Psoas muscle (tissue), 8 donors: Measurements from ENCODE around the gene STEAP3. TPM values are rescaled to one million over a fixed set of nuclear protein-coding genes. Genes with fewer than 3 reads are reported as not detected.
A peak's percentile ranks its signal among the peaks of the same experiment; 100 is the strongest.

Source experiments
- ATAC-seq, 4 donors: fragments of 200-7000 bp; cut with Tn5 transposase; one replicate each; pipeline ENCODE4 v1.9.1; 2020; ENCODE audit warnings: moderate library complexity in 3 of 4, mild to moderate bottlenecking in 2 of 4
- DNase-seq, 2 donors: peaks; one replicate each; pipeline ENCODE4 v3.0.0-alpha.2; 2020
- H3K27ac ChIP-seq: fragments of 200-600 bp; one replicate; pipeline ENCODE4 v1.8.0; 2022
- H3K27me3 ChIP-seq, 3 donors: fragments of 200-600 bp in 1 of 3; one replicate each; pipeline versions ENCODE4 v1.6.1 to v1.8.0; 2013 to 2022; ENCODE audit warnings: low read length in 2 of 3, mild to moderate bottlenecking in 2 of 3, moderate library complexity in 1 of 3; ENCODE audit not compliant: insufficient read depth in 3 of 3
- H3K36me3 ChIP-seq, 2 donors: fragments of 200-600 bp in 1 of 2; one replicate each; pipeline versions ENCODE4 v1.6.1 to v1.8.0; 2013 to 2022; ENCODE audit warnings: low read depth in 1 of 2, mild to moderate bottlenecking in 1 of 2, moderate library complexity in 1 of 2; ENCODE audit not compliant: insufficient read depth in 1 of 2
- H3K4me1 ChIP-seq: fragments of 200-600 bp; one replicate; pipeline ENCODE4 v1.8.0; 2022
- H3K4me3 ChIP-seq: fragments of 200-600 bp; one replicate; pipeline ENCODE4 v1.8.0; 2022; ENCODE audit warnings: mild to moderate bottlenecking
- H3K9me3 ChIP-seq: fragments of 200-600 bp; one replicate; pipeline ENCODE4 v1.8.0; 2022
- WGBS, 3 donors: extraction: QIAGEN DNeasy Blood & Tissue Kit; methylation state at CpG; one replicate each; pipeline versions ENCODE4 v1.1.6 to v1.1.7; 2013; 5-methylcytosine and 5-hydroxymethylcytosine counted together
- intact Hi-C, 2 donors: fragments of 100-400 bp; cut with DNase I; formaldehyde crosslinking; loops; one replicate each; pipeline versions ENCODE4 v1.11.0 to v1.14.2; 2022
- polyA plus RNA-seq, 3 donors: library from polyadenylated mRNA; stranded (reverse); fragments of 200-250 nt; gene quantifications; one replicate each; pipeline ENCODE4 v1.2.3, GENCODE V29; 2013
- total RNA-seq, 4 donors: library from RNA; stranded (reverse); fragmentation: NEBNext Ultra II Directional in 2 of 4; extraction: Animal tissue kit (Norgen Biotek cat#: 25700) in 2 of 4; gene quantifications; one replicate each; pipeline versions ENCODE4 v1.2.1 to v1.2.4, GENCODE V29; 2021 to 2023
- TF ChIP-seq, protein P1 (sequence below): fragments of 200-600 bp; IDR thresholded peaks from one replicate; pipeline ENCODE4 v1.8.0; 2022; ENCODE audit warnings: antibody characterized with exemption
- donor health status: healthy with polysubstance abuse.
- donor health status: DM: no; HTN: no; CAD: no; lungs with moderate emphysema.
- donor health status: Bipolar disorder and iron deficiency.
- donor health status: healthy.
- donor health status: DM: yes; HTN: yes; CAD: no.
- donor health status: DM: no; HTN: no; CAD: no.
- donor health status: DM: no; HTN: no; CAD: no.
- donor health status: DM: yes; HTN: yes; CAD: no.

Gene STEAP3
- total and polyA plus RNA-seq, 7 donors: 8.6 to 47.4 (median 15.7) TPM

GRCh38 chr2:119293900-119294299, 70.3 kb downstream of the STEAP3 start:
- no peak overlapping the region for H3K4me3 ChIP-seq
- H3K4me1 ChIP-seq: peaks cover 12% of the 10 kb centered on the region
- DNase-seq (peak in 1 of 2 donors; percentile 59), ATAC-seq (peak; percentile 78 to 84 (median 83))
- no peaks in the 10 kb centered on the region for H3K27me3 ChIP-seq
- intact Hi-C loops: loop anchor here (5.0 to 10.0 kb wide), 4 partner anchors 69 to 412 kb away; partner anchors contain the start of gene STEAP3 (in 1 of the 2)
- peak overlapping the region; percentile 57 for H3K27ac ChIP-seq
- no peaks in the 10 kb centered on the region for H3K36me3 ChIP-seq
- H3K9me3 ChIP-seq: no peaks in the 10 kb centered on the region
- TF ChIP-seq, protein P1, sequence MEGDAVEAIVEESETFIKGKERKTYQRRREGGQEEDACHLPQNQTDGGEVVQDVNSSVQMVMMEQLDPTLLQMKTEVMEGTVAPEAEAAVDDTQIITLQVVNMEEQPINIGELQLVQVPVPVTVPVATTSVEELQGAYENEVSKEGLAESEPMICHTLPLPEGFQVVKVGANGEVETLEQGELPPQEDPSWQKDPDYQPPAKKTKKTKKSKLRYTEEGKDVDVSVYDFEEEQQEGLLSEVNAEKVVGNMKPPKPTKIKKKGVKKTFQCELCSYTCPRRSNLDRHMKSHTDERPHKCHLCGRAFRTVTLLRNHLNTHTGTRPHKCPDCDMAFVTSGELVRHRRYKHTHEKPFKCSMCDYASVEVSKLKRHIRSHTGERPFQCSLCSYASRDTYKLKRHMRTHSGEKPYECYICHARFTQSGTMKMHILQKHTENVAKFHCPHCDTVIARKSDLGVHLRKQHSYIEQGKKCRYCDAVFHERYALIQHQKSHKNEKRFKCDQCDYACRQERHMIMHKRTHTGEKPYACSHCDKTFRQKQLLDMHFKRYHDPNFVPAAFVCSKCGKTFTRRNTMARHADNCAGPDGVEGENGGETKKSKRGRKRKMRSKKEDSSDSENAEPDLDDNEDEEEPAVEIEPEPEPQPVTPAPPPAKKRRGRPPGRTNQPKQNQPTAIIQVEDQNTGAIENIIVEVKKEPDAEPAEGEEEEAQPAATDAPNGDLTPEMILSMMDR: no peak
- WGBS, 3 donors: 22 to 27% (median 22%) methylated on average over 7 of the region's 7 CpGs

DNA sequence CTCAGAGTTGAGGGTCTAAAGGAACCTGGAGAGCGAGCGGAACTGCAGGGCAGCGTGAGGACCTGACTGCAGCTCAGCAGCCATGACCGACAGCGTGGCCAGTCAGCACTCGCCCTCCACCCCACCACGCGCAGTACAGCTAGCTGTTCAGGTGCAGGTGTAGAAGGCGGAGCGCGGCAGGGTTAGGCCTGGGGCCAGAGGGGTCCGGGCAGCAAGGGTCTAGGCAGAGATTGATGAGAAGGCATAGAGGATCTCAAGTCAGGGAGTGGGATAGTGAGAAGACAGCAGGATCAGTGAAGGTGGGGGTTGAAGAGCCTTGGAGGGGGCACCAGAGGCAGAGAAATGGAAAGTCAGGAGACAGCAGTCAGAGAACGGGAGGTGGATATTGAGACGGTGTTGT, 71.0 kb downstream of the STEAP3 start:
- no peak overlapping the region for H3K4me3 ChIP-seq
- no peaks in the 10 kb centered on the region for H3K27me3 ChIP-seq
- no peak for DNase-seq
- TF ChIP-seq, protein P1: no peak
- 88 to 89% (median 89%) methylated on average over 14 of the region's 14 CpGs for WGBS, 3 donors
- ATAC-seq: no peak
- H3K36me3 ChIP-seq: no peaks in the 10 kb centered on the region
- intact Hi-C loops: loop anchor here (5.0 to 10.0 kb wide), 4 partner anchors 70 to 412 kb away; partner anchors contain the start of gene STEAP3 (in 1 of the 2)
- peak overlapping the region; percentile 57 for H3K27ac ChIP-seq
- H3K4me1 ChIP-seq: peaks cover 12% of the 10 kb centered on the region
- no peaks in the 10 kb centered on the region for H3K9me3 ChIP-seq

DNA sequence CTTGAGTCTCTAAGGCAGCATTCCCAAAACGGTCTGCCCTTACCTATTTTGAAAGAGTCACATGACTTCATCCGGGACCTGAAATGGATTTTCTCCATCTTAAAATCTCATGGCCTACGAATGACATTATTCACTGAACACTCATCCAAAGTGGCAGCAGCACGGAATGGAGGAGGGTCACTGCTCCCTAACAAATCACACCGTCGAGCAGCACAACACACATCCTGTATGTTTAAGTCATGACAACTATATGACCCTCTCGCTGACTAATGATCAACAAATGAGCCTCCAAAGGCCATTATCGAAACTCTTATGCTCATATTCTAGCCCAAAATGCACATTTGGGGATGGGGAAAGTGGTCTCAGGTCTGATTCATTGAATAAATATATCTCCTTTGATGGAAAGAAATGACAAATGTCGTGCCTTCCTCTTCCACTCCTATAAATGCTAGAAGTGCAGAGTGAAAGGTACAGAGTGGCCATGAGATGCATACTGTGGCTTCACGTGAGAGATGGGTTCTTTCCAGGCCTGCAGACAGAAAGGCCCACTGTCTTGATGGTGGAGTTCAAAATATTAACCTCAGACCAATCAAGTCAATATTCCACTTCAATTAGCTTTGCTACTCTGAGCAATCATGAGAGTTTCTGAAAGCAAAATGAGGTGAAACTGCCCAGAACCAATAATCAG, 72.2 kb downstream of the STEAP3 start:
- ATAC-seq (no peak), DNase-seq (no peak)
- no peaks in the 10 kb centered on the region for H3K36me3 ChIP-seq
- TF ChIP-seq, protein P1: no peak
- 84 to 86% (median 86%) methylated on average over 10 of the region's 10 CpGs for WGBS, 3 donors
- H3K4me3 ChIP-seq: no peak overlapping the region
- no peak overlapping the region for H3K27ac ChIP-seq
- H3K4me1 ChIP-seq: peaks cover 12% of the 10 kb centered on the region
- H3K27me3 ChIP-seq: no peaks in the 10 kb centered on the region
- intact Hi-C loops: loop anchor here in 1 of 2 donors (10.0 kb wide), 2 partner anchors 71 to 281 kb away; partner anchors contain the start of gene STEAP3
- H3K9me3 ChIP-seq: no peaks in the 10 kb centered on the region

DNA sequence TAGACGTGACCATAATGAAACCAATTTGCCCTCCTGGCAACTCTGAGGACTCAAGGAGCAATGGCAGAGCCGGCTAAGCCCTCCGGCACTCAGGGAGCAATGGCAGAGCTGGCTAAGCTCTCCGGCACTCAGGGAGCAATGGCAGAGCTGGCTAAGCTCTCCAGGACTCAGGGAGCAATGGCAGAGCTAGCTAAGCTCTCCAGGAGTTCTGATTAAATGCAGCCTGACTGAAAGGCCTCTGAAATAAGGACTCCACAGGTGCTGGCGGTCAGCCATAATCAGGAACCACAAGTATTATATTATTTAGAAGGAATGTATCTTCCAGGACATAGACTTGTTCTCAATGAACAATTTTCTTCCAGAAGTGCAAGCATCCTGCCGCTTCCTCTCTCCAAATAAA, 77.8 kb downstream of the STEAP3 start:
- H3K4me3 ChIP-seq: no peak overlapping the region
- WGBS, 3 donors: 87 to 97% (median 88%) methylated on average over 6 of the region's 6 CpGs
- H3K27me3 ChIP-seq: no peaks in the 10 kb centered on the region
- DNase-seq (no peak), ATAC-seq (no peak)
- no peaks in the 10 kb centered on the region for H3K9me3 ChIP-seq
- H3K27ac ChIP-seq: no peak overlapping the region
- H3K4me1 ChIP-seq: peaks cover 8% of the 10 kb centered on the region
- intact Hi-C loops: loop anchor here in 1 of 2 donors (10.0 kb wide), 1 partner anchor 183 kb away; no protein-coding TSS in a partner anchor
- no peaks in the 10 kb centered on the region for H3K36me3 ChIP-seq
- TF ChIP-seq, protein P1: no peak
